ENCODE data around the gene SCNN1G.
"Not testable (repeated sequence)": the region's sequence is repeated elsewhere in the genome, so short reads cannot be mapped to it uniquely, and the experiment has no call there.

DNA sequence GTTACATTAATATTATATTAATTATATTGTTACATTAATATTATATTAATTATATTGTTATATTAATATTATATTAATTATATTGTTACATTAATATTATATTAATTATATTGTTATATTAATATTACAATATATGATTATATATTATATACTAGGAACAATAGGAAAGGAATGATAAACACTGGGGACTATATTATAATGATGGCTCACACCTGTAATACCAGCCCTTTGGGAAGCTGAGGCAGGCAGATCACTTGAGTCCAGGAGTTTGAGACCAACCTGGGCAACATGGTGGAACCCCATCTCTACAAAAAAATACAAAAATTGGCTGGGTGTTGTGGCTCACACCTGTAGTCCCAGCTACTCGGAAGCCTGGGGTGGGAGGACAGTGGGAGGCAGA, 71.1 kb downstream of the SCNN1G start:
- not testable (repeated sequence) for TF ChIP-seq CEBPG (CRISPR knock-in tag; IDR thresholded peaks at IDR 0.05); CEBPG (tag; conservative IDR thresholded peaks at IDR 0.05 in 1 of 2, IDR thresholded peaks at IDR 0.05 in 1 of 2); JUN (IDR thresholded peaks at IDR 0.05; ENCODE audit: borderline replicate concordance, low read depth, low read length); JUN (CRISPR knock-in tag; IDR thresholded peaks at IDR 0.05; ENCODE audit: borderline replicate concordance); ZBTB17 (CRISPR knock-in tag; IDR thresholded peaks at IDR 0.05); CEBPB (tag; IDR thresholded peaks at IDR 0.05); EZH2 (IDR thresholded peaks at IDR 0.05; ENCODE audit: borderline replicate concordance, low read depth, low read length); EP300 (IDR thresholded peaks at IDR 0.05; ENCODE audit: low read length)
- TF ChIP-seq, protein P1, sequence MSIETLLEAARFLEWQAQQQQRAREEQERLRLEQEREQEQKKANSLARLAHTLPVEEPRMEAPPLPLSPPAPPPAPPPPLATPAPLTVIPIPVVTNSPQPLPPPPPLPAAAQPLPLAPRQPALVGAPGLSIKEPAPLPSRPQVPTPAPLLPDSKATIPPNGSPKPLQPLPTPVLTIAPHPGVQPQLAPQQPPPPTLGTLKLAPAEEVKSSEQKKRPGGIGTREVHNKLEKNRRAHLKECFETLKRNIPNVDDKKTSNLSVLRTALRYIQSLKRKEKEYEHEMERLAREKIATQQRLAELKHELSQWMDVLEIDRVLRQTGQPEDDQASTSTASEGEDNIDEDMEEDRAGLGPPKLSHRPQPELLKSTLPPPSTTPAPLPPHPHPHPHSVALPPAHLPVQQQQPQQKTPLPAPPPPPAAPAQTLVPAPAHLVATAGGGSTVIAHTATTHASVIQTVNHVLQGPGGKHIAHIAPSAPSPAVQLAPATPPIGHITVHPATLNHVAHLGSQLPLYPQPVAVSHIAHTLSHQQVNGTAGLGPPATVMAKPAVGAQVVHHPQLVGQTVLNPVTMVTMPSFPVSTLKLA (conservative IDR thresholded peaks at IDR 0.05), result not testable (repeated sequence)
- TF ChIP-seq, protein P2, sequence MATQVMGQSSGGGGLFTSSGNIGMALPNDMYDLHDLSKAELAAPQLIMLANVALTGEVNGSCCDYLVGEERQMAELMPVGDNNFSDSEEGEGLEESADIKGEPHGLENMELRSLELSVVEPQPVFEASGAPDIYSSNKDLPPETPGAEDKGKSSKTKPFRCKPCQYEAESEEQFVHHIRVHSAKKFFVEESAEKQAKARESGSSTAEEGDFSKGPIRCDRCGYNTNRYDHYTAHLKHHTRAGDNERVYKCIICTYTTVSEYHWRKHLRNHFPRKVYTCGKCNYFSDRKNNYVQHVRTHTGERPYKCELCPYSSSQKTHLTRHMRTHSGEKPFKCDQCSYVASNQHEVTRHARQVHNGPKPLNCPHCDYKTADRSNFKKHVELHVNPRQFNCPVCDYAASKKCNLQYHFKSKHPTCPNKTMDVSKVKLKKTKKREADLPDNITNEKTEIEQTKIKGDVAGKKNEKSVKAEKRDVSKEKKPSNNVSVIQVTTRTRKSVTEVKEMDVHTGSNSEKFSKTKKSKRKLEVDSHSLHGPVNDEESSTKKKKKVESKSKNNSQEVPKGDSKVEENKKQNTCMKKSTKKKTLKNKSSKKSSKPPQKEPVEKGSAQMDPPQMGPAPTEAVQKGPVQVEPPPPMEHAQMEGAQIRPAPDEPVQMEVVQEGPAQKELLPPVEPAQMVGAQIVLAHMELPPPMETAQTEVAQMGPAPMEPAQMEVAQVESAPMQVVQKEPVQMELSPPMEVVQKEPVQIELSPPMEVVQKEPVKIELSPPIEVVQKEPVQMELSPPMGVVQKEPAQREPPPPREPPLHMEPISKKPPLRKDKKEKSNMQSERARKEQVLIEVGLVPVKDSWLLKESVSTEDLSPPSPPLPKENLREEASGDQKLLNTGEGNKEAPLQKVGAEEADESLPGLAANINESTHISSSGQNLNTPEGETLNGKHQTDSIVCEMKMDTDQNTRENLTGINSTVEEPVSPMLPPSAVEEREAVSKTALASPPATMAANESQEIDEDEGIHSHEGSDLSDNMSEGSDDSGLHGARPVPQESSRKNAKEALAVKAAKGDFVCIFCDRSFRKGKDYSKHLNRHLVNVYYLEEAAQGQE (IDR thresholded peaks at IDR 0.05; ENCODE audit: borderline replicate concordance), result not testable (repeated sequence)
- TF ChIP-seq, protein P2 (CRISPR knock-in tag; IDR thresholded peaks at IDR 0.05; ENCODE audit: low read depth), result not testable (repeated sequence)
